ENCODE results near the gene PRKAG2.

- TF ChIP-seq POLR2A (IDR thresholded peaks at IDR 0.05), result no peak
- TF ChIP-seq CTCF (IDR thresholded peaks at IDR 0.05), result peak in 1 of 3 donors; percentile 85
These were observed 122.7 kb downstream of the PRKAG2 start for GRCh38 chr7:151754142-151754590.

Measured in lower leg skin (tissue), 3 donors.